ENCODE data around the gene LRP1B.
"Not testable (repeated sequence)": the region's sequence is repeated elsewhere in the genome, so short reads cannot be mapped to it uniquely, and the experiment has no call there.

The LRP1B gene

DNA sequence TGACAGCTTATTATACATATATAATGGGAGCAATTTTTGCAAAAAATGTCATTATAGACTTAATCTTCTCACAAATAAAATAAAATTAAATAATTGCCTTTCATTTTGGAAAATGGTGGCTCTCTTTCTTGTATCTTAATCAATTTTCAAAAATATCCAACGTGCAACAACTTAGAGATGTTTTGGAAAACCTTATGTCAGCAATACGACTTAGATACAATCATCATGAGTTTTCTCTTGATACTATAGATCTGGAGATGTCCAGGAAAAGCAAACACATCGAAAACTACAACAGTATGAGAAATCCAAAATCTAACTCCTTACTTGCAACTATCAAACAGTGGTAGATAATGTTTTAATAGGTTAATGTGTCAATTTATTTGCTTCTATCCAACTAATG is 1529.0 kb downstream of the LRP1B start:
- no peak for DNase-seq (ENCODE audit: low read depth)

DNA sequence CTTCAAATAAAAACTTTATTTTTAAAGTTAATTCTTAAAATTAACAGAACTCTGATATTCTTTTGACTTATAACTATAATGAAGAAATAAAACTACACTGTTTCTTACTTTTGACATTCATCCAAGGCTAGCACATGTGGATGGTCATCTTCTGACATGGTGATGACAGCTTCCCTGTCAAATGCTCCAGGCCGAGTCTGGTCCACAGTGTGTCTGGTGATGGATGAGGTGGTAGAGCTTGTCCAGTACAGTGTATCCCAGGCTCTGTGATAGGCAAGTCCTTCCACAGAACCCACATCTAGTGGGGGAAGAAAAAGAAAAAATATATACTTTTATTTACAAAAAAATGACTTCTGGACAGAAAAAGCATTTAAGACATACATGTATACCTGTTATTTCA is 1529.5 kb downstream of the LRP1B start:
- no peak for DNase-seq (ENCODE audit: low read depth)

DNA sequence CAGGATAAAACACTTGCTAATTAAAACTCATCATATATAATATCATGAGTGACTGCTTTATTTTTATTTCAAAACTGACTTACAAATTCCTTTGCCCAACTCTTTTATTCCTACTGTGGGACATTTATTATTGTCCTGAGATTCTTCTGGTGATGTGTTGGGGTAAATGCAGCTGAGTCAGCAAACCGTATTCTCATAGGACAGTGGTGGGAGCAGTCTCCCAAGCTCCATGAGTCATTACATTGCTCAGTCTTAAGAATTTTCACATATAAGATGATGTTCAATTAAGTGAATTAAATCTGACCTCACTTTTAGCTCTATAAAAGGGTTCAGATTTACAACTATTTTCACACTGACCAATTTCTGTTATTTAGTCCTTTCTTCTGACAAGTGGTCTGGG is 1530.7 kb downstream of the LRP1B start:
- DNase-seq (ENCODE audit: low read depth): no peak

DNA sequence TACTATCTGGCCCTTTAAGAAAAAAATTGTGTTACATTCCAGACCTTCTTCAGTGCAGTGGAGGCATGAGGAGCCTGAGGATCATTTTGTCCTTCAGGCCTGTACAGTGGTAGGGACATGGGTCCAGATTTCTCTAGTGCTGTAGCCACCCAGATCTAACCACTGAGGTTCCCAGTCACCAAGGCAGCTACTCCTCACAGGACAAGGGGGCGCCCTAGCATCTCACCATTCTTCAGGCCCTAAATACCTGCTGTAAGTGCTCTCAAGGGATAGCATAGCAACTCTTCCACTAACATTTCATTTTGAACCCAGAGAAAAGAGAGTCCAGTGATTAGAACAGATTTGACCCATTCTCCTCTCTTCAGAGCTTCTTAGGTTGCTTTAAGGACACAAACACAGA is 1533.0 kb downstream of the LRP1B start:
- DNase-seq (ENCODE audit: low read depth): no peak

DNA sequence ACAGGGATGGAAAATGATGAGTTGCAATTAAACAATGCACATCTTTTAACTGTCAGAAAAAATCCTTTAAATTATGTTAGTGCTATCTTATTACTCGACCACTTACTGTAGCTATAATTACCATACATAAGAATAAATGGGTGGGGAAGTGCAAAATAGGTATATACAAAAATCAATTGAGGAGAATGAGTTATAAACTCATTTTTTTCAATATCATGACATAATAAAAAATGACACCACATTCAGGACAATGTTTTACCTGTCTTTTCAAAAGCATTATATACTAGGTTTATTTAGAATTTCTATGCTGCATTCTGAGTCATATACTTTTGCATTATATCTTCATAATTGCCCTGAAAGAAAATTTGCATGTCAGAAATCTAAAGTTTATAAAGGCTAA is 1533.6 kb downstream of the LRP1B start:
- DNase-seq (ENCODE audit: low read depth): no peak

DNA sequence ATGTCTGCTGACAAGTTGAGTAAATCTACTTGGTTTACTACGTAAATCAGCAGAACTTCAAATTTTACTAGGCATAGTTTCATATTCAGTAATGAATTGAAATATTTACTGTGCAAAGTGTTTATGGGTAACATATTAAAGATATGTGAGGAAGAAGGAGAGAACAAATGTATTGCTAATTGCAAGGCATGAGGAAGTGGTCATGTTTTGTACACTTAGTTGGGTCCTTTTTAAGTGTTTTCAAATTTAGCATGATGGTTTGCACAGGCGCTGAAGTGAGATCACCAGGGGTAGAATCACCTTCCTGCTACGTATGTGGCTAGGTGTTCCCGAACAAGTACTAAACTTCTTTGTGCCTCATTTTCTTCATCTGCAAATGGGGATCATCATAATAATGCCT is 1534.4 kb downstream of the LRP1B start:
- no peak for DNase-seq (ENCODE audit: low read depth)

DNA sequence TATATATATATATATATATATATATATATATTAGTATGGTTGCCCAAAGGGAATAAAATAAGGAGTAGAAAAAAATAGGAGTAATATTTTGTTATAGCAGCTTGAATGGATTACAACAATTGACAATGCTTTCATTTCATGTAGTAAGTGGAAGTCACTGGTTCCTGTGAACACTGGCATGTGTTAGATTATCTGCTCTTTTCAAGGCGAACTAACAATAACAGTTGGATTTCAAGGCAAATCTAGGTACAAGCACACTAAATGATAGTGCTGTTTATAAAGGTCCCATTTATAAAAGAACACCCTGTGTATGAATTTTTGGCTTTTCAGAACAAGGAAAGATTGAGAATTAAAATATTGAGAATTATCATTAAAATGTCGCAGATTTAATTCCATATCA is 1535.7 kb downstream of the LRP1B start:
- DNase-seq (ENCODE audit: low read depth): no peak

DNA sequence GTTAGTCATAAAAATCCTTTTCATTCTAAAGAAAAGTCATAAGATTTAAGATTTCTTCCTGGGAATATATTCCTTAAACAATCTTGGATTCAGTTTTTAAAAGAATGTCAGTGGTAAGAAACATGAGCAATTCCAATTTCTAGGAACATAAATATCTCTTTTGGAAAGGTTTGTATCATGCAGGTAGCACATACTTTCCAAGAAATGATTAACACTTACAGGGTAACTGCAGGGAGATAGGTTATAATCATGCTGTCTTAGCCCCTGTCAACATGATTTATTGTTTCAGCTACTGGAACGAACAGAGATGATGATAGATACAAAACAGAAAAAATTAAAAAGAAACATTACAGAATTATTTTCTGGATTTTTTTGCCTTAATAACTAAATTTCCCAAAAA is 1537.7 kb downstream of the LRP1B start:
- DNase-seq (ENCODE audit: low read depth): no peak

DNA sequence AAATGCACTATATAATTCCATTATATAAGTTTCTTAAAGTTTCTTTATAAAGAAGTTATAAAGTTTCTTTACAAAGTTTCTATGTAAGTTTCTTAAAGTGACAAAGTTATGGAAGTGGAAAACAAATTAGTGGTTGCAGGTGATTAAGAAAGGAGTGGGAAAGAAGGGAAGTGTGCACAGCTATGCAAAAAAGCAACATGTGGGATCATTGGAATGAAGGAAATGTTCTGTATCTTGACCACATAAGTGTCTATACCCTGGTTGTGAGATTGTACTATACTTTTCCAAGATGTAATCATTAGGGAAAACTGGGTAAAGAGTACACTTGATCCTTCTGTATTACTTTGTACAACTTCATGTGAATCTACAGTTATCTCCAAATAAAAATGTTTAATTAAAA is 1541.1 kb downstream of the LRP1B start:
- no peak for DNase-seq (ENCODE audit: low read depth)

DNA sequence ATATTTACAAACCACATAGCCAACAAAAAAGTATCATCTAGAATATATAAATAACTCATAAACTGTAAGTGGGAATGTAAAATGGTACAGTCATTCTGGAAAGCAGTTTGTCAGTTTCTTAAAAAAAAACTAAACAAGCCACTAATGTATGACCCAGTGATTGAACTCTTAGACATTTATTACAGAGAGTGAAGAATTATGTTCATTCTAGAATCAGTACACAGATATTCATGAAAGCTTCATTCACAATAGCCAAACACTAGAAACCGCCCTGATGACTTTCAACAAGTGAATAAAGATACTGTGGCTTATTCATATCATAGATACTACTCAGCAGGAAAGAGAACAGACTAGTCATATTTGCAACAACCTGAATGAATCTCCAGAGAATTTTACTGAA is 1541.5 kb downstream of the LRP1B start:
- DNase-seq (ENCODE audit: low read depth): no peak

DNA sequence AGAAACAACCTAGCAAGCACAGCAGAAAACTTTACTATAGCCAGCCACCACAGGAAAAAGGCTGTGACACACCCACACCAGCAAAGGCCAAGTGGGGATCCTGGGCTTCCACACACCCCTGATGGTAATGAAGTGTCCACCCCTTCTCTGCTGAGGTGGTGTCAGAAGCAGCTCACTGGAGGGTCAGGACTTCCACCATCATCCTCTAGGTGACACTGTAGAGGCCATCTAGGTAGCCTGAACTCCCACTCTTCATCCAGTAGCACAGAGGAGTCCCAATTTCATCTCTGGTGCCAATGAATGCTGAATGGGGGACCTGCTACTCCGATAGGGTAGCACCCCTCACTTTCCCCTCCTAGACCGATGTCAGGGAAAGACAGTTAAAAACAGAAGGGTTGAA is 1544.4 kb downstream of the LRP1B start:
- DNase-seq (ENCODE audit: low read depth): no peak

DNA sequence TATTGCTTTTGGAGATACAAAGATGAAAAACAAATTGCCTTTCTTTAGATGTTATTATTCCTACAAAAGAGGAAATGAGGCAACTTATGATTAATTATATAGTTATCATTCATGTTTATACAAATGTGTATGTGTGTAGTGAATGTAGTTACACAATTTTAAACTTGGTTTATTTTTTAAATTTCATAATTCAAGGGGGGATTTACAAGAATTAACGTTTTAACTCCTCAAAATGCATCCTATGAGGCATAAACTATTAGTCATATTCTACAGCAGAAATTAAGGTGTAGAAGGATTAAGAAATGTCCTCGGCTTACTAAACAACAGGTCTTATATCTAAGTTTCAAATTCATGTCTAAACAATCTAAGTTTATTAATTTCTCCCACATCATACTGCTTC is 1545.8 kb downstream of the LRP1B start:
- no peak for DNase-seq (ENCODE audit: low read depth)

DNA sequence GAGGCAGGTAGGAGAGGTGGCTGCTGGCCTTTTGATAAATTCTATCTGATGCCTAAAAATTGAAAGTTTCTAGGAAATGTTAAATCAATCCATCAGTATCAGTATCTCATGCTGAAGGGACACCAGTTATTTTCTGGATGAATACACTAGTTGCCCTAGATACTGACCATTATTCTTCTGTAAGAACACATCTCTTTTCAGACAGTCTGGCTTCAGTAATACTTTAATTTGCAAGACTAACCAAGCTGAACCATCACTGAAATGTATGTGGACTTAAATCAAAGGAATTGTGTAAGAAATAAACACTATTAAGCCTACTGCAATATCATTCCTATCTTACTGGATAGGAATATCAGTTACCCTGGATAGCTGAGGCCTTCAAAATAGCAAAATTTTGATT is 1546.3 kb downstream of the LRP1B start:
- DNase-seq (ENCODE audit: low read depth): no peak

DNA sequence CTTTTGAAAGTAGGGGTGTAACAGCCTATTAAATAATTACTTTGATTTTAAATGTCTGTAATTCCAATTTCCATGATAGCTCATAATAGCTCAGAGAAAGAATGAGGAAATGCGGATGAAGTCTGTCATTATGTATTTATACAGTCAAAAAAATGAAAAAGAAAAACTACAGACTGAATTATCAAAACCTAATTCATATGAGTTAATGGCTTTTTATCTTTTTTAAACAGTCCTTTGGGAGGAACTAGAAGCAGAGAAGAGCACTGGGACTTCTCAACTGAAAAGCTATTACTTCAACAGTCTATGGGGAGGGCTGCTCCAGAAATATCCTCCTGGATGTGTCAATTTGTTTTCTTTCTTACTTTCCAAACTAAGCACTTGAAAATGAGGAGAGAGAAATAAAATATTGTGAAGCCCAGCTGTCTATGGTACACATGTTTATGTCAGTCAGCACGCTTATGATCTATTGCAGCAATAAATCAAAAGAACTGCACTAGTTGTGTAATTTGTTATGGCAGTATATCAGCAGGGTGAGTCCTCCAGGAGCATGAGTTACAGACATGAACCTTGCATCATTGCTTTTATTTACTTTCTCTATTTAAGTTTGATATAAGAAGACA is 1550.2 kb downstream of the LRP1B start:
- DNase-seq (ENCODE audit: low read depth): no peak

DNA sequence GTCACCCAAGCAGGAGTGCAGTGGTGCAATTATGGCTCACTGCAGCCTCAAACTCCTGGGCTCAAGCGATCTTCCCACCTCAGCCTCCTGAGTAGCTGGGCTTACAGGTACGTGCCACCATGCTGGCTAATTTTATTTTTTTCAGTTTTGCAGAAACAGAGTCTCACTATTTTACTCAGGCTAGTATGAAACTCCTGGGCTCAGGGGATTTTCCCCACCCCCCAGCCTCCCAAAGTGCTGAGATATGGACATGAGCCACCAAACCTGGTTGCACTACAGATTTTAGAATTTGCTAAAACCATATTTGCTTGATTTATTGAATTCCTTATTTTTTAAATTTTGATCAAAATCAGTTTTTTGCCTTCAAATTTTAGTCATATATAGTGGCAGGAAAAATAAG is 1553.4 kb downstream of the LRP1B start:
- no peak for DNase-seq (ENCODE audit: low read depth)

DNA sequence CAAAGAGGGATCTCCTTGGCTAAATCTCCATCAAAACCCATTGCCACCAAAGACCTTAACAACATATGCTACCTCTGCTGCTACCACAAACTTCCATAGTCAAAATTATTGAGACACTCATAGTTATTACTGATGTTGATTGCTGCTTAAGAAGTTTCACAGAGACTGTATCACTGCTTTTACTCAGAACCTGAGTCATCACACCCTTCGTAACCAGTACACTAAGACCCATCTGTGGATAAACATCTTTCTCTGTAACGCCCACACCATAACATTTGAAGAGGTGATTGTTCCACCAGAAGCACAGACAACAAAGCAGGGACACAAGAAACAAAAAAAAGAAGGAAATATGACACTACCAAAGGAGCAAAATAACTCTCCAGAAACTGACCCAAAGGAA is 1563.1 kb downstream of the LRP1B start:
- no peak for DNase-seq (ENCODE audit: low read depth)

DNA sequence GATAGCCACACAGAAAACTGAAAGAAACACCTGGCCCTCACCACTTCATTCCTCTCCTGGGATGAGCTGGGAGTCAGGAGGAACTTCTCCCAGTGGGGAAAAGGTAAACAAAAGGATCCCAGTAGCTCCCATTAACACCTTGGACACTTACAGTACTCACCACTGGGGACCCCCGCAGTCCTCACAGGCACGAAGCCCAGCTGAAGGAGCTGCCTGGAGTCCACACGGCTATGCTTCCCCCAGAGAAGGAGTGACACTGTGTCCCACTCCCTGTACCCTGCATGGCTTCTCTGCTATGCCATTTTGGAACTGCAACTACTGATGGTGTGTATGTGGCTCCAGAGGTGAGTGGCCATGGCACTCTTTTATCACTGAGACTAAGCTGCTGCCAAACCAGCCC is 1565.1 kb downstream of the LRP1B start:
- DNase-seq (ENCODE audit: low read depth): no peak

DNA sequence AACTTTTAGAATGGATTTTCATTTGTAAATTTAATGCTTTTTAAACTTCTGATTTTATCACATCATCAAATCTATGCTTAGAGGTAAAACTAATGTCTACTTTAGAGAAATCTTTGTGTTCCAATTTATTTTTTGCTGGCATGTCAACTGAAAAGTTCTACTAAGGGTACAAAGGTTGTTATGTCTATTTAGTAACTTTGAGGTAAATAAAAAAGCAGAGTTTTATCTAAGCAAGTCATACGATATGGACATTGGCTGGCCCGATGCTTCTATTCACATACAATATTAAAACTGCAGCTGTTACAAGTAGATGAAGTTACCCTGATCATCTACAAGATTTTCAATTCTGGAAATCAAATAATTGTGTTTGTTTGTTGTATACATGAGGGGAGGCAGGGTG is 1575.1 kb downstream of the LRP1B start:
- no peak for DNase-seq (ENCODE audit: low read depth)

DNA sequence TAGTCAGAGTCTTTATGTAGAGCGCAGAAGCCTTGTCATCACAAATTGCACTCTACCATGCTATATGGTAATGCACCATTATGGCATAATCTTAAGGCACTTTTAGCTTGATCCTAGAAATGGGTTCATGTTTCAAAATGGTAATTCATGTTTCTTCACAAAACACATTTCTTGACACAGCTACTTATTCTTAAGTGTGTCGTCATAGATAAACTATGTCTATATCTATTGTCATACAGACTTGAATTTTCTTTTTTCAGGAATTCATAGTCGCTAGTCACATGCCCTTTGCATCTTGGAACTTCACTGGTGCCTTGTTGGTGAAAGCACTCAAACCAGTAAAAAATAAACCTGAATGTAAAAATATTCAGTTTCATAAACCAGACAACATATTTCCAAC is 1578.2 kb downstream of the LRP1B start:
- no peak for DNase-seq (ENCODE audit: low read depth)

DNA sequence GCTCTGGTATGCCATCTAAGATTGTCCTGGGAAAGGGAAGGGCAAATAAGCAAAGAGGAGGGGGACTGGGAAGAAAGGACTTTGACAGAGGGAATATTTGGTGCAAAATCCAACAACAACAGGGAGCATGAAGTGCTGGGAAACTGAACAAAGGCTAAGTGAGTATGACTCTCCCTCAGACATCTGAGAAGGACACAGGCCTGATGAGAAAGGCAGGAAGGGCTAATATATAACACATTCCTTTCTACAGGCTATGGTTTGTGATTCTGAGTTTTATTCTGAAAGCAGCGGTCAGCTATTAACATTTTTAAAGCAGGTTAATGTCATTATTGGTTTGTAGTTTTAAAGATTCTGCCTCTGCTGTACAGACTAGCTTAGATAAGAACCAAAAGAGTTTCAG is 1579.5 kb downstream of the LRP1B start:
- DNase-seq (ENCODE audit: low read depth): no peak

DNA sequence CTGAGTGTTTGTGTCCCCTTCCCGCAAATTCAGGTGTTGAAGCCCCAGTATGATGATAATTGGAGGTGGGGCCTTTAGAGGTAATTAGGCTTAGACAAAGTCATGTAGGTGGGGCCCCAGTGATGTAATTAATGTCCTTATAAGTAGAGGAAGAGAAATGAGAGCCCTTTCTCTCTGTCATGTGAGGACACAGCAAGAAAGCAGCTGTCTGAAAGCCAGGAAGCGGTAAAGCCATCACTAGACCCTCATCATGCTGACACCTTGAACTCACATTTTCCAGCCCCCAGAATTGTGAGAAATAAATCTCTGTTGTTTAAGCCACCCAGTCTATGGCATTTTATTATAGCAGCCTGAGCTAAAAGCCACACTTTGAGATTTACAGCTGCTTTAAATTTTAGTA is 1580.0 kb downstream of the LRP1B start:
- DNase-seq (ENCODE audit: low read depth): no peak

DNA sequence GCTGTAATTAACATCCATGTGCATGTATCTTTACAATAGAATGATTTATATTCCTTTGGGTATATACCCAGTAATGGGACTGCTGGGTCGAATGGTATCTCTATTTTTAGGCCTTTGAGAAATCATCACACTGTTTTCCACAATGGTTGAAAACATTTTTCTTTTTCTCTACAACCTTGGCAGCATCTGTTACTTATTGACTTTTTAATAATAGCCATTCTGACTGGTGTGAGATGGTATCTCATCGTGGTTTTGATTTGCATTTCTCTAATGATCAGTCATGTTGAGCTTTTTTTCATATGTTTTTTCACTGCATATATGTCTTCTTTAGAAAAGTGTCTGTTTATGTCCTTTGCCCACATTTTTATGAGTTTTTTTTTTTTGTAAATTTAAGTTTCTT is 1586.0 kb downstream of the LRP1B start:
- not testable (repeated sequence) for DNase-seq (ENCODE audit: low read depth)

DNA sequence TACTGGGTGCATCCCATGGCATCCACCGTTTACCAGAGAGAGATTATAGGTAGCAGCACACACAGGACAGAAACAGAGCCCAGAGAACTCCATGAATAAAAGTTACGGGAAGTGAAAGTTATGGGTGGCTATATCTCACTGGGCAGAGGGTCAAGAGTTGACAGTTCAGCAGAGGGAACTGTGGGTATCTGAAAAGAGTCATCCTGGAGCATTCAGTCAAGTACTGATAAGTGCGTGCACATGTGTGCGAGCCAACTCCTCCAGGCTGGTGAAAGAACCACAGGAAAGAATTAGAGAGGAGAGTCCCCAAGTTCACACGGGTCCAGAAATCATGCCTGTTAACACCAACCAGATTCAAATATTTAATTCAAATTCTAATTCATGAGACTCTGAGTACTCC is 1588.2 kb downstream of the LRP1B start:
- DNase-seq (ENCODE audit: low read depth): no peak

DNA sequence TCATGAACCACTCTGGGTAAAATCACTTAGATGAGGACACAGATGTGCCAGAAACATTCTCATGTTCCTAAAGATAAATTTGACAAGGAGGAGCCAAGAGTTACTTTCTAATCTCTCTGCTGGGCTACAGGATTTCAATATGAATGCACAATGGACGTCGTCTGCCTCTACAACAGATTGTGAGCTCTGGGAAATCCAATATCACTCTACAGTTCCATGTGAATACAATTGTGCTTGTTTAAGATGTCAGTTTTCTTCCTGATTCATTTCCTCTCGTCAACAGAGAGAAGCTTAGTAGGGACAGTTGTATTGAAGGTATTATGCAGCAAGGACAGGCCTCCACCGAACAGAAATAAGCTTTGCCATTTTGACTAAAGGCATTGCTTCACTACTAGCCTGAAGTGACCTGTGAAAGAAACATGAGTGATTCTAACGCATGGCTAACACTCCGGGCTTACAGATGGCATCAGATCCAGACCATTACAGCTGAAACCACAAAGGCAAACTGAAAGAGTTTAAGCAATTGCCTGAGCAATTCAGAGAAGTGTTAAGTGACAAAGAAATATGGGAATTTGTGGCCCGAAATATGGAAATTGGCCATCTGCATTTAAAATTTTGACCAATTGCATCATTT is 1591.5 kb downstream of the LRP1B start:
- DNase-seq (ENCODE audit: low read depth): no peak

DNA sequence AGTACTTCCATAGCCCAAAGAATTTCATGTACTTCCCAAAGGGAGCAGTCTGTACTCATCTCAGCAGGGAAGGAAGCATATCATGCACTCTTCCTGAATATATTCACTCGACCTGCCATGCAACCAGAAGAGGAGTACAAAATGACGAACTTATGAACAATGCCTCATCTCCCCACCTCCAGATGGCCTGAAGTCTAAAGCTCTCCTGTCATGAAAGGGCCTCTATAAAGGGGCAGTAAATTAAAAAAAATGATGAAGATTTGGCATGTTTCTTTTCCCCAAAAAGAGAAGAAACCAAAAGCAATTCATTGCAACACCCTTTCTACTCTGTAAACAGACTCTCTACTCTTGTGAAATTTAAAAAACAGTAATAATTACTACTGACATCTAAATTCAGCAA is 1601.1 kb downstream of the LRP1B start:
- DNase-seq (ENCODE audit: low read depth): no peak
